ENCODE results near the gene PRR18.

PRR18 gene

DNA sequence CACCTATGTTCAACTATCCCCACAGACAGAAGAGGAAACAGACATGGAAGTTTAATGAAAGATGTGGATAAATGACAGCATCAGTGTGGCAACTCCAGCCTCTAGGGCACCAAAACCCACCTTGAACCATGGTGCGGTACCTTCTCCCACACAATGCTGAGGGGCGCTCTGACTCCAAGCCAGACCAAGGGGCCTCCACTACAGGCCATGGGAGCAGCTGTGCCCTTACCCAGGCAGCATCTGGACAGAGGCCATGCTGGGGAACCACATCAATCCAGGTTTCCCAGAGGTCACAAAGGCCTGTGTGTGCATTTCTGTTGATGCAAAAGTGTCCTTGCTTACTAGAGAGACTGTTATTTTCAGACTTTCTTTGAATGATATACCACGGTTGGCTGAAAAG, 4.1 kb downstream of the PRR18 start:
- TF ChIP-seq CTCF (conservative IDR thresholded peaks at IDR 0.05; ENCODE audit: low read depth, low read length) = no peak
- no peak for DNase-seq (ENCODE audit: low read depth)
- H3K4me3 ChIP-seq (ENCODE audit: low read length) = no peak overlapping the region

DNA sequence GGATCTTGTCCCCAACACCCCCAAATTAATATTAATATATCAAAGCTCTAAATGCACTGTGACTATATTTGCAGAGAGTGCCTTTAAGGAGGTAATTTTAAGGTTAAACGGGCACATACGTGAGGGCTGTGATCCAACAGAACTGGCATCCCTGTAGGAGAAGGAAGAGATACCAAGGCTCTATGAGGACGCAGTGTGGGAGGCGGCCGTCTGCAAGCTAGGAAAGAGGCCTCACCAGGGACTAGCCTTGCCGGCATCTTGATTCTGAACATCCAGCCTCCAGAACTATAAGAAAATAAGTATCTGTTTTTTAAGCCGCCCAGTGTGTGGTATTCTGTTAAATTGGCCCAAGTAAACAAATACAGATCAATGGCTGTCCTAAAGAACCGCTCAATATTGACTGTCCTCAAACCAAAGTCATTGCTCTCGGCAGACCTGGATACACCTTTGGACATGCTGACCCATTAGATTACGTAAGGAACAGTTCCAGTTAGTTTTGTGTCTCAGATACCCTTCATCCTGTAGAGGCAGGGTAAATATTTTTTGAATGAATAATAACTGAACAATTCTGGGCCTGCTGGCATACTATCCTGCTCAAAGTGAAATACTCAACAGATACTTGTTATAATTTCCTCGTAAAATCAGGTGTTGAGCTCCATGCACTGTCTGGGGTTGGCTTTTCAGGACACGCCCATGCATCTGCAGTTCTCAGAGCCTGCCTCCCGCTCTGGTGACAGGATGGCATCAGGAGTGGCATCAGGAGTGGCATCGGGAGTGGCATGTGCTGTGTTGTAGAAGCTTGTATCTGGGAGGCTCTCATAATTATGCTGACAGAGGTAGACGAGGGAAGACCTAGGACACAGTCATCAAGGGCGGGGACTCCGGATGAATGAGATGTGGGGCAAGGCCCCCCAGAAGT, 6.3 kb downstream of the PRR18 start:
- no peak overlapping the region for H3K4me3 ChIP-seq (ENCODE audit: low read length)
- no peak for TF ChIP-seq CTCF (conservative IDR thresholded peaks at IDR 0.05; ENCODE audit: low read depth, low read length)
- no peak for DNase-seq (ENCODE audit: low read depth)

- no peak for TF ChIP-seq CTCF (conservative IDR thresholded peaks at IDR 0.05; ENCODE audit: low read depth, low read length)
- DNase-seq (ENCODE audit: low read depth) = no peak
- no peak overlapping the region for H3K4me3 ChIP-seq (ENCODE audit: low read length)
Observed at GRCh38 chr6:166300357-166300987, 7.7 kb downstream of the PRR18 start.

DNA sequence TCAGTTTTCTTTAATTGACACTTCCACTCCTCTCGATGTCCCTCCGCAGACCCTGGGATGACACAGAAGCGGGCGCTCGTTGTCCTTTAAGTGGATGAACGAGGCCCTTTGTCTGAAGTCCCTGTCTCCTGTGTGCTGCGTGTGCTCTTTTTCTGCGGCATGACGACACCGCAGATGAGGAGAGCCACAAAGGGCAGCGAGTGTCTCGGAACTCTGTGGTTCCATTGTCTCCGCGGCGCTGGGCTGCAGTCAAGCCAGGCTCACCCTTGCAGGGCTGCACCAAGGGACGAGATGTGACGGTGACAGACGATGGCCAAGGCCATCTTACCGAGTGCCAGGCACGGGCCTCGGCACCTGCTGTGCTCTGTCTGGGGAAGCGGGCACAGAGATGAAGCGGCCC, 10.6 kb downstream of the PRR18 start:
- no peak for DNase-seq (ENCODE audit: low read depth)
- TF ChIP-seq CTCF (conservative IDR thresholded peaks at IDR 0.05; ENCODE audit: low read depth, low read length) = no peak
- H3K4me3 ChIP-seq (ENCODE audit: low read length) = no peak overlapping the region

GRCh38 chr6:166296035-166296883, 11.9 kb downstream of the PRR18 start:
- H3K4me3 ChIP-seq (ENCODE audit: low read length) = no peak overlapping the region
- TF ChIP-seq CTCF (conservative IDR thresholded peaks at IDR 0.05; ENCODE audit: low read depth, low read length) = no peak
- no peak for DNase-seq (ENCODE audit: low read depth)

GRCh38 chr6:166293731-166294584, 14.2 kb downstream of the PRR18 start:
- H3K4me3 ChIP-seq (ENCODE audit: low read length) = no peak overlapping the region
- TF ChIP-seq CTCF (conservative IDR thresholded peaks at IDR 0.05; ENCODE audit: low read depth, low read length) = no peak
- DNase-seq (ENCODE audit: low read depth) = no peak

Data from retinal pigment epithelial cell (primary cell).